Nephron progenitor cell (in vitro differentiated cells): ENCODE data around the gene SHH.

Experiments used
- DNase-seq: peaks from one replicate; pipeline ENCODE4 v3.0.0; 2021
- H3K27ac Mint-ChIP-seq: 2 replicates; pipeline ENCODE4 v1.8.0; 2021; ENCODE audit warnings: mild to moderate bottlenecking, moderate library complexity, mixed read lengths
- H3K27me3 Mint-ChIP-seq: 2 replicates; pipeline ENCODE4 v1.8.0; 2021; ENCODE audit warnings: mild to moderate bottlenecking, low read depth, mixed read lengths; ENCODE audit not compliant: poor library complexity
- H3K36me3 Mint-ChIP-seq: 2 replicates; pipeline ENCODE4 v1.8.0; 2021; ENCODE audit warnings: low read depth, mixed read lengths
- H3K4me1 Mint-ChIP-seq: 2 replicates; pipeline ENCODE4 v1.8.0; 2021; ENCODE audit warnings: mixed read lengths
- H3K4me3 Mint-ChIP-seq: 2 replicates; pipeline ENCODE4 v1.8.0; 2021; ENCODE audit warnings: mild to moderate bottlenecking, moderate library complexity, mixed read lengths
- H3K9me3 Mint-ChIP-seq: 2 replicates; pipeline ENCODE4 v1.8.0; 2021; ENCODE audit warnings: mild to moderate bottlenecking, moderate library complexity, mixed read lengths
- CTCF ChIP-seq: fragments of 200-600 bp; sonication (generic); IDR thresholded peaks from 2 replicates; pipeline ENCODE4 v1.5.0; 2021; ENCODE audit warnings: antibody characterized with exemption

SHH gene

GRCh38 chr7:155811895-155812761 lies at the start of gene SHH:
TSS of gene SHH (minus strand) at chr7:155812463. CDS start at chr7:155812122, 341 bp downstream.
- Mint-ChIP-seq H3K4me3 (peak within 1 kb of the TSS; percentile 74), H3K27me3 (peaks cover 93% of the 10 kb centered on the region), H3K36me3 (no peaks in the 10 kb centered on the region), H3K4me1 (peaks cover 49% of the 10 kb centered on the region), H3K9me3 (no peaks in the 10 kb centered on the region), H3K27ac (no peak within 1 kb of the TSS)
- no peak for DNase-seq
- no peak for TF ChIP-seq CTCF

- no peak overlapping the region for H3K4me3 Mint-ChIP-seq
- no peaks in the 10 kb centered on the region for H3K9me3 Mint-ChIP-seq
- no peaks in the 10 kb centered on the region for H3K4me1 Mint-ChIP-seq
- no peak for TF ChIP-seq CTCF
- no peaks in the 10 kb centered on the region for H3K36me3 Mint-ChIP-seq
- DNase-seq = no peak
- H3K27ac Mint-ChIP-seq = no peak overlapping the region
- peaks cover 29% of the 10 kb centered on the region for H3K27me3 Mint-ChIP-seq
Measured at GRCh38 chr7:155861480-155861868, 49.2 kb upstream of the SHH start.

- no peak for DNase-seq
- Mint-ChIP-seq H3K27me3 (peaks cover 24% of the 10 kb centered on the region), H3K4me1 (no peaks in the 10 kb centered on the region), H3K9me3 (no peaks in the 10 kb centered on the region), H3K27ac (no peak overlapping the region), H3K36me3 (no peaks in the 10 kb centered on the region), H3K4me3 (no peak overlapping the region)
- TF ChIP-seq CTCF = no peak
Measured at GRCh38 chr7:155860840-155861479, 48.7 kb upstream of the SHH start.

- no peak for DNase-seq
- no peaks in the 10 kb centered on the region for H3K9me3 Mint-ChIP-seq
- no peak overlapping the region for H3K27ac Mint-ChIP-seq
- H3K4me3 Mint-ChIP-seq = no peak overlapping the region
- no peaks in the 10 kb centered on the region for H3K4me1 Mint-ChIP-seq
- H3K27me3 Mint-ChIP-seq = peaks cover 20% of the 10 kb centered on the region
- no peak for TF ChIP-seq CTCF
- H3K36me3 Mint-ChIP-seq = no peaks in the 10 kb centered on the region
Measured at GRCh38 chr7:155860461-155860839, 48.2 kb upstream of the SHH start.

GRCh38 chr7:155858521-155859061 lies 46.3 kb upstream of the SHH start:
- H3K36me3 Mint-ChIP-seq = no peaks in the 10 kb centered on the region
- H3K4me1 Mint-ChIP-seq = no peaks in the 10 kb centered on the region
- TF ChIP-seq CTCF = no peak
- H3K9me3 Mint-ChIP-seq = no peaks in the 10 kb centered on the region
- H3K27me3 Mint-ChIP-seq = peaks cover 10% of the 10 kb centered on the region
- DNase-seq = no peak
- no peak overlapping the region for H3K4me3 Mint-ChIP-seq
- no peak overlapping the region for H3K27ac Mint-ChIP-seq
